ENCODE measurements around the gene CCNY.
"Not testable (repeated sequence)": the region's sequence is repeated elsewhere in the genome, so short reads cannot be mapped to it uniquely, and the experiment has no call there.

CCNY gene

GRCh38 chr10:35352097-35352496 is 15.8 kb downstream of the CCNY start:
- no peaks in the 10 kb centered on the region for H3K36me3 ChIP-seq
- H3K27me3 ChIP-seq = no peaks in the 10 kb centered on the region
- no peak overlapping the region for H3K27ac ChIP-seq
- H3K9me3 ChIP-seq = no peaks in the 10 kb centered on the region
- H3K4me3 ChIP-seq (ENCODE audit: low read depth in 1 of 2, low read length in 1 of 2) = no peak overlapping the region
- no peak for TF ChIP-seq CTCF (IDR thresholded peaks at IDR 0.05)
- peaks cover 34 to 50% of the 10 kb centered on the region in 2 experiments for H3K4me1 ChIP-seq (ENCODE audit: control insufficient read depth in 1 of 2, insufficient read depth in 1 of 2, low read depth in 1 of 2, low read length in 1 of 2)

- Histone ChIP-seq H3K27me3 (no peaks in the 10 kb centered on the region), H3K4me1 (ENCODE audit: control insufficient read depth in 1 of 2, insufficient read depth in 1 of 2, low read depth in 1 of 2, low read length in 1 of 2) (peaks cover 30 to 46% of the 10 kb centered on the region in 2 experiments), H3K27ac (no peak overlapping the region), H3K4me3 (ENCODE audit: low read depth in 1 of 2, low read length in 1 of 2) (no peak overlapping the region), H3K36me3 (no peaks in the 10 kb centered on the region), H3K9me3 (no peaks in the 10 kb centered on the region)
- TF ChIP-seq CTCF (IDR thresholded peaks at IDR 0.05) = no peak
These were observed 16.2 kb downstream of the CCNY start for GRCh38 chr10:35352512-35352911.

- Histone ChIP-seq H3K36me3 (no peaks in the 10 kb centered on the region), H3K4me3 (ENCODE audit: low read depth in 1 of 2, low read length in 1 of 2) (no peak overlapping the region), H3K9me3 (no peaks in the 10 kb centered on the region), H3K4me1 (ENCODE audit: control insufficient read depth in 1 of 2, insufficient read depth in 1 of 2, low read depth in 1 of 2, low read length in 1 of 2) (peaks cover 30 to 45% of the 10 kb centered on the region in 2 experiments), H3K27ac (peak overlapping the region; percentile 0), H3K27me3 (no peaks in the 10 kb centered on the region)
- TF ChIP-seq CTCF (IDR thresholded peaks at IDR 0.05) = no peak
These were observed 17.1 kb downstream of the CCNY start for GRCh38 chr10:35353395-35353794.

- no peak for TF ChIP-seq CTCF (IDR thresholded peaks at IDR 0.05)
- peaks cover 29 to 45% of the 10 kb centered on the region in 2 experiments for H3K4me1 ChIP-seq (ENCODE audit: control insufficient read depth in 1 of 2, insufficient read depth in 1 of 2, low read depth in 1 of 2, low read length in 1 of 2)
- no peaks in the 10 kb centered on the region for H3K27me3 ChIP-seq
- H3K36me3 ChIP-seq = no peaks in the 10 kb centered on the region
- H3K4me3 ChIP-seq (ENCODE audit: low read depth in 1 of 2, low read length in 1 of 2) = no peak overlapping the region
- H3K27ac ChIP-seq = peak overlapping the region; percentile 0
- H3K9me3 ChIP-seq = no peaks in the 10 kb centered on the region
These were observed 17.5 kb downstream of the CCNY start for GRCh38 chr10:35353805-35354204.

GRCh38 chr10:35354257-35354656 is 17.9 kb downstream of the CCNY start:
- H3K27me3 ChIP-seq; H3K9me3 ChIP-seq; H3K4me3 ChIP-seq (ENCODE audit: low read depth in 1 of 2, low read length in 1 of 2); H3K36me3 ChIP-seq; H3K27ac ChIP-seq: not testable (repeated sequence)
- peaks cover 27 to 45% of the 10 kb centered on the region in 2 experiments for H3K4me1 ChIP-seq (ENCODE audit: control insufficient read depth in 1 of 2, insufficient read depth in 1 of 2, low read depth in 1 of 2, low read length in 1 of 2)

- TF ChIP-seq CTCF (IDR thresholded peaks at IDR 0.05) = no peak
- Histone ChIP-seq H3K36me3 (no peaks in the 10 kb centered on the region), H3K27me3 (no peaks in the 10 kb centered on the region), H3K9me3 (no peaks in the 10 kb centered on the region), H3K4me1 (ENCODE audit: control insufficient read depth in 1 of 2, insufficient read depth in 1 of 2, low read depth in 1 of 2, low read length in 1 of 2) (peaks cover 14 to 36% of the 10 kb centered on the region in 2 experiments), H3K4me3 (ENCODE audit: low read depth in 1 of 2, low read length in 1 of 2) (no peak overlapping the region), H3K27ac (no peak overlapping the region)
These were observed 19.8 kb downstream of the CCNY start for GRCh38 chr10:35355971-35356724.

All from neutrophil (primary cell).